NCI-H226 (cell line): ENCODE data around the gene PTPN4.

Source experiments
- DNase-seq: peaks from one replicate; pipeline ENCODE4 v3.0.0-alpha.2; 2015

PTPN4 gene

GRCh38 chr2:120028795-120029194 lies 269.1 kb downstream of the PTPN4 start:
- DNase-seq = no peak

- DNase-seq = no peak
These were observed 270.2 kb downstream of the PTPN4 start for GRCh38 chr2:120029672-120030640.

- DNase-seq = no peak
These were observed 272.6 kb downstream of the PTPN4 start for GRCh38 chr2:120032297-120032696.
